HG03378 (cell line): Measurements from ENCODE around the gene PCNX4.
A peak's percentile ranks its signal among the peaks of the same experiment; 100 is the strongest.
"Not testable (repeated sequence)": the region's sequence is repeated elsewhere in the genome, so short reads cannot be mapped to it uniquely, and the experiment has no call there.

Experiments
- ATAC-seq: cut with Tn5 transposase; IDR thresholded peaks from one replicate; pipeline ENCODE4 v1.9.1; 2021; ENCODE audit warnings: mild to moderate bottlenecking, moderate library complexity; ENCODE audit not compliant: unreplicated experiment

Gene PCNX4

GRCh38 chr14:60099855-60100254 is 8.1 kb downstream of the PCNX4 start:
- ATAC-seq, result not testable (repeated sequence)

- no peak for ATAC-seq
These were observed 10.1 kb downstream of the PCNX4 start for GRCh38 chr14:60101786-60102185.

GRCh38 chr14:60102389-60102788 is 10.7 kb downstream of the PCNX4 start:
- no peak for ATAC-seq

- no peak for ATAC-seq
These were observed 14.6 kb downstream of the PCNX4 start for GRCh38 chr14:60106339-60106738.

- no peak for ATAC-seq
These were observed 15.8 kb downstream of the PCNX4 start for GRCh38 chr14:60107477-60107876.

GRCh38 chr14:60111732-60112131 is 20.0 kb downstream of the PCNX4 start:
- ATAC-seq, result no peak

GRCh38 chr14:60114881-60115280 is 23.2 kb downstream of the PCNX4 start:
- ATAC-seq, result no peak

- ATAC-seq, result no peak
These were observed 24.5 kb downstream of the PCNX4 start for GRCh38 chr14:60116181-60116580.

GRCh38 chr14:60125918-60126317 is 34.2 kb downstream of the PCNX4 start:
- no peak for ATAC-seq

GRCh38 chr14:60133487-60133886 is 41.8 kb downstream of the PCNX4 start:
- no peak for ATAC-seq

- no peak for ATAC-seq
These were observed 43.0 kb downstream of the PCNX4 start for GRCh38 chr14:60134702-60135101.

- peak; percentile 92 for ATAC-seq
These were observed 60.0 kb downstream of the PCNX4 start for GRCh38 chr14:60151715-60152114.

GRCh38 chr14:60153991-60154390 is 62.3 kb downstream of the PCNX4 start:
- no peak for ATAC-seq

- ATAC-seq, result no peak
These were observed 62.9 kb downstream of the PCNX4 start for GRCh38 chr14:60154671-60155070.

- no peak for ATAC-seq
These were observed 68.7 kb downstream of the PCNX4 start for GRCh38 chr14:60160422-60160821.

GRCh38 chr14:60161196-60162107 is 69.7 kb downstream of the PCNX4 start:
- no peak for ATAC-seq

GRCh38 chr14:60163693-60164092 is 72.0 kb downstream of the PCNX4 start:
- ATAC-seq, result no peak

GRCh38 chr14:60164404-60164711 is 72.6 kb downstream of the PCNX4 start:
- peak; percentile 21 for ATAC-seq

- ATAC-seq, result peak; percentile 64
These were observed 73.2 kb downstream of the PCNX4 start, which contains the start of gene DHRS7 for GRCh38 chr14:60164712-60165546. Gene DHRS7, minus strand, starts transcription at chr14:60165398. Its CDS starts 89 bp downstream, at chr14:60165309.

GRCh38 chr14:60165547-60165876 is 73.8 kb downstream of the PCNX4 start:
- peak; percentile 22 for ATAC-seq

GRCh38 chr14:60166142-60166541 is 74.4 kb downstream of the PCNX4 start:
- ATAC-seq, result no peak

GRCh38 chr14:60169722-60170121 is 78.0 kb downstream of the PCNX4 start:
- ATAC-seq, result no peak
